ENCODE measurements around the gene PHF23.
A peak's percentile ranks its signal among the peaks of the same experiment; 100 is the strongest.

PHF23 gene

DNA sequence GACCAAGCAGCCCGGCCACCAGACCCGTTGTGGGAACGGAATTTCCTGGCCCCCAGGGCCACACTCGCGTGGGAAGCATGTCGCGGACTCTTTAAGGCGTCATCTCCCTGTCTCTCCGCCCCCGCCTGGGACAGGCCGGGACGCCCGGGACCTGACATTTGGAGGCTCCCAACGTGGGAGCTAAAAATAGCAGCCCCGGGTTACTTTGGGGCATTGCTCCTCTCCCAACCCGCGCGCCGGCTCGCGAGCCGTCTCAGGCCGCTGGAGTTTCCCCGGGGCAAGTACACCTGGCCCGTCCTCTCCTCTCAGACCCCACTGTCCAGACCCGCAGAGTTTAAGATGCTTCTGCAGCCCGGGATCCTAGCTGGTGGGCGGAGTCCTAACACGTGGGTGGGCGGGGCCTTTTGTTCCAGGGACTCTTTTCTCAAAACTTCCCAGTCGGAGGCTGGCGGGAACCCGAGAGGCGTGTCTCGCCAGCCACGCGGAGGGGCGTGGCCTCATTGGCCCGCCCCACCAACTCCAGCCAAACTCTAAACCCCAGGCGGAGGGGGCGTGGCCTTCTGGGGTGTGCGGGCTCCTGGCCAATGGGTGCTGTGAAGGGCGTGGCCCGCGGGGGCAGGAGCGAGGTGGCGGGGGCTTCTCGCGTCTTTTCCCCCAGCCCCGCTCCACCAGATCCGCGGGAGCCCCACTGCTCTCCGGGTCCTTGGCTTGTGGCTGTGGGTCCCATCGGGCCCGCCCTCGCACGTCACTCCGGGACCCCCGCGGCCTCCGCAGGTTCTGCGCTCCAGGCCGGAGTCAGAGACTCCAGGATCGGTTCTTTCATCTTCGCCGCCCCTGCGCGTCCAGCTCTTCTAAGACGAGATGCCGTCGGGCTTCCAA lies 42.1 kb upstream of the PHF23 start, which contains the start of gene SLC2A4:
Gene SLC2A4 (plus strand): TSS at position 645 of the 879 bp plus-strand sequence. CDS start 217 bp downstream, at position 862.
- H3K27ac ChIP-seq = peak within 1 kb of the TSS; percentile 45
- TF ChIP-seq, protein P1, sequence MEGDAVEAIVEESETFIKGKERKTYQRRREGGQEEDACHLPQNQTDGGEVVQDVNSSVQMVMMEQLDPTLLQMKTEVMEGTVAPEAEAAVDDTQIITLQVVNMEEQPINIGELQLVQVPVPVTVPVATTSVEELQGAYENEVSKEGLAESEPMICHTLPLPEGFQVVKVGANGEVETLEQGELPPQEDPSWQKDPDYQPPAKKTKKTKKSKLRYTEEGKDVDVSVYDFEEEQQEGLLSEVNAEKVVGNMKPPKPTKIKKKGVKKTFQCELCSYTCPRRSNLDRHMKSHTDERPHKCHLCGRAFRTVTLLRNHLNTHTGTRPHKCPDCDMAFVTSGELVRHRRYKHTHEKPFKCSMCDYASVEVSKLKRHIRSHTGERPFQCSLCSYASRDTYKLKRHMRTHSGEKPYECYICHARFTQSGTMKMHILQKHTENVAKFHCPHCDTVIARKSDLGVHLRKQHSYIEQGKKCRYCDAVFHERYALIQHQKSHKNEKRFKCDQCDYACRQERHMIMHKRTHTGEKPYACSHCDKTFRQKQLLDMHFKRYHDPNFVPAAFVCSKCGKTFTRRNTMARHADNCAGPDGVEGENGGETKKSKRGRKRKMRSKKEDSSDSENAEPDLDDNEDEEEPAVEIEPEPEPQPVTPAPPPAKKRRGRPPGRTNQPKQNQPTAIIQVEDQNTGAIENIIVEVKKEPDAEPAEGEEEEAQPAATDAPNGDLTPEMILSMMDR (conservative IDR thresholded peaks at IDR 0.05) = no peak

DNA sequence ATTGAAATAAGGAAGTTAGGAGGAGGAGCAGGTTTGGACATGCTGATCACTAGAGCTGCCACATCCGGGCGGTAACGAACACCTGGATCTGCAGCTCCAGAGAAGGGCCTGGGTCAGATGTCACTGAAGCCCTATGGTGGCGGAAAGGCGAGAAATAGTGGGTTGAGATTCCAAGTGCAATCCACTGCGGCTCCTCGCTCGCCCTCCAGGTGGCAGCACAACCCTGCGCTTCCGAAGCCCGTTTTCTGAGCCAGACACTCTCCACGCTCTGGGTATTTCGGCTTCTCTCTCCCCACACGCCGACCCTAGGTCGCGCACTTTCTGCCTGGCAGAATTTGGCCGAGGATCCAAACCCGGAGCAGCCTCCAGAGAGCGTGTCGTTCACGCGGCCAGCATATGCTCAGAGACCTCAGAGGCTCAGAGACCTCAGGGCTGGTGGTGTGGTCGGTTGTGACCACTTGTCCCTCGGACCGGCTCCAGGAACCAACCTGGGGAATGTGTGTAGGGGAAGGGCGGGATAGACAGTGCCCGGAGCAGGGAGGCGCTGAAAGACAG lies 41.3 kb upstream of the PHF23 start:
- TF ChIP-seq, protein P1 (conservative IDR thresholded peaks at IDR 0.05) = peak; percentile 86
- peak overlapping the region; percentile 45 for H3K27ac ChIP-seq

DNA sequence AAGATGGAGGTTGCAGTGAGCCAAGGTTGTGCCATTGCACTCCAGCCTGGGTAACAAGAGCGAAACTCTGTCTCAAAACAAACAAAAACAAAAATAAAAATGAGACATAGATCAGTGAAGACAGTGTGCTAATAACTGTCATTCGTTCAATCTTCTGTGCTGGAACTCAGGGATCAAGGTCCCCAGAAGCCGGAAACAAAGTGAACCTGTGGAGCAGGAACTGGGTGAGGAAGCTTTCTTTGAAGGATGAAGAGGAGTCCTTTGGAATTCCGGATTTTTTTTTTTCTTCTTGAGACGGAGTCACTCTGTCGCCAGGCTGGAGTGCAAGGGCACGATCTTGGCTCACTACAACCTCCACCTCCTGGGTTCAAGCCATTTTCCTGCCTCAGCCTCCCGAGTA lies 40.2 kb upstream of the PHF23 start:
- no peak overlapping the region for H3K27ac ChIP-seq
- TF ChIP-seq, protein P1 (conservative IDR thresholded peaks at IDR 0.05) = no peak

DNA sequence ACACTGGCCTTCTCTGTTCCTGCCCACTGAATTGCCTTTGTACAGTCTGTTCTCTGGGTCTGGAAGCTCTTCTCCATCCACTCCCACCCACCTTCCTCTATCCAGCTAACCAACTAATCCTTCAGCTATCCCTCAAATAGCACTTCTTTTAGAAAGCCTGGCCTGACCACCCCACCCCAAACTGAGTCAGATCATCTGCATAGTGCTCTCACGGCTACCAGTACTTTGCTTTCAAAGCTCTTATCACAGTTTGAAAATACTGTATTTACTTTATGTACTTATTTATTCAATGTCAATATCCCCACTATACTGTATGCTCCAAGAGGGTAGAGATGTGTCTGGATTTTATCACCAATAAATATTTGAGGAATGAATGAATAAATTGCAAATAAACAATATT lies 27.5 kb upstream of the PHF23 start:
- TF ChIP-seq, protein P1 (conservative IDR thresholded peaks at IDR 0.05) = no peak
- H3K27ac ChIP-seq = no peak overlapping the region

DNA sequence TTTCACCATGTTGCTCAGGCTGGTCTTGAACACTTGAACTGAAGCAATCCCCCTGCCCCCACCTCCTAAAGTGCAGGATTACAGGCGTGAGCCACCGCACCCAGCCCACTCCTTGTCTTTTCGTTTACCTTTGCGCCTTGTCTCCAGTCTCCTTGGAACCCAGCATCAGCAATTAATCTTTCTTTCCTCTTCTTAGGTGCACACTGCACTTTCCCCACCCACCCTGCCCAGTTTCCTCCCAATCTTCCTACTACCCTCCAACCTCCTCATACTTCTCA lies 24.5 kb upstream of the PHF23 start:
- H3K27ac ChIP-seq = peak overlapping the region; percentile 91
- TF ChIP-seq, protein P1 (conservative IDR thresholded peaks at IDR 0.05) = no peak

DNA sequence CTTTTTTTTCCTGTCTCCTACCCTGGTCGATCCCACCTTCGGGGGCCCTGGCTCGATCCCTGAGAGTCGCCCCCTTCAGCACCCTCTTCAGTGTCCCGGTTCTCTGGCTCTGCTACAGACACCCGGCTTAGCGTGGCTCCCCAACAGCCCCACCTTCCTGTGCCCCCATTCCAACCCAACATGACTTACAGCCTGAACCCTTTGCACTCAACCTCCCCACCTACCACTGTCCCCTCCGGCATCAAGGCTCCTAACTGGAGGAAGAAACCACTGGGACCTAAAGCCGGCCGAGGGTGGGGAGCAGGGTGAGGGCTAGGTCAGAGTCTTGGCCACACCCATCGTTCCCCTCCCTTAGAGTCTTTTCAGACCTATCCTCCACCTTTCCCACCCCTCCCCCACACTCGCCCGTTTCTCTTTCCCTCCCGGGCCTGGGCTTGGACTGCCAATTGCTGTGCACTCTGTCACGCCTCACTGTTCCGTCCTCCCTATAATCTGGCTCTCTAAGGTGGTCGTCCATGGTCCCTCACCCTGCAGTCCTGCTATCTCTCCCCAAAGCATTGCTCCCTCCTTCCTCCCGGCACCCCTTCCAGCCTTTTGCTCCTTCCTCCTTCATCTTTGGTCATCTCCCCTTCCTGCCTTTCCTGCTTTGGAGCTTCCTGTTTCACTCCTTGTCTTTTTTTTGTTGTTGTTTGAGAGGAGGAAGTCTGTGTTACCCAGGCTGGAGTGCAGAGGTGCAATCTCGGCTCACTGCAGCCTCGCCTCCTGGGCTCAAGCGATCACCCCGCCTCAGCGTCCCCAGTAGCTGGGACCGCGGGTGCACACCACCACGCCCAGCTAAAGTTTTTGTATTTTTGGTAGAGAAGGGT lies 23.9 kb upstream of the PHF23 start:
- peak overlapping the region; percentile 91 for H3K27ac ChIP-seq
- TF ChIP-seq, protein P1 (conservative IDR thresholded peaks at IDR 0.05) = no peak
